GM21723 (cell line): Measurements from ENCODE around the gene HMGCS1.
"Not testable (repeated sequence)": the region's sequence is repeated elsewhere in the genome, so short reads cannot be mapped to it uniquely, and the experiment has no call there.

Experiments used
- ATAC-seq: cut with Tn5 transposase; IDR thresholded peaks from one replicate; pipeline ENCODE4 v1.9.1; 2021; ENCODE audit warnings: mild to moderate bottlenecking, moderate library complexity; ENCODE audit not compliant: unreplicated experiment

The HMGCS1 gene

DNA sequence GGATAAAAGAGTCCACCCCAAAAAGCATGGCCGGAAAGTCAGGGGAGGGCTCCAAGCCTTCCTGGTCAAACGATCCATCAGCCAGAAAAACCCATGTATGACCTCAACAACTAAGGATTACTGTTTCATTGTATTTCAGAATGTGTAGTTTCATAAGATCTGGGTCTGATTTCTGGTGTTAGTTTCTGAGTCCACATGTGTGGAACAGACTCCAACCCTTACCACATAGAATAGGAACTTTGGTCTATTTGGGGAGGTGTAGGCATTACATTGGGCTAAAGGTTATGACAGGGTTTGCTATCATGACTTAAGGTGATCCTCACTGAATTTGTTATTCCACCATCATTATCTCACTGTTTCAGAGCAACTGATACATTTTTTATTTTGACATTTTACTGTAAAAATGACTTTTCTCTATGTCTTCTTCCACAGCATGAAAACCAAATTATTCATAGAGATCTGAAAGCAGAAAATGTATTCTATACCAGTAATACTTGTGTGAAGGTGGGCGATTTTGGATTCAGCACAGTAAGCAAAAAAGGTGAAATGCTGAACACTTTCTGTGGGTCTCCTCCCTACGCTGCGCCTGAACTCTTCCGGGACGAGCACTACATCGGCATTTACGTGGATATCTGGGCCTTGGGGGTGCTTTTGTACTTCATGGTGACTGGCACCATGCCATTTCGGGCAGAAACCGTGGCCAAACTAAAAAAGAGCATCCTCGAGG is 33.5 kb downstream of the HMGCS1 start:
- no peak for ATAC-seq

DNA sequence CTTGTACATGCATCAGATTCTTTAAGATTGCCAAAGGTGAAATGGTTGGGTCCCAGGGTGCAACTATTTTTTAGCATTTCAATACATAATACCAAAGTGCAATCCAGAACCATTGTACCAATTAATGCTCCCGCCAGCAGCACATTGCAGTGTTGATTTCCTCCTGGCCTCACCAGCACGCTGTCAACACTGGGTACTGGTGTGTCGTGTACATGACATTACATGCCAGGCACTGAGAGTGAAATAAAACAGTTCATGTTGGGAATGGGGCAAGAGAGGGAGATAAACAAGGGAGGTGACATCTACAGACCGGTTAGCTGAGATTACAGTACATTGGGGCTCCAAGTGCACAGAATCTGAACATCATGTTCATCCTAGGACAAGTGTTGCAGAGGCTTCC is 37.8 kb downstream of the HMGCS1 start:
- no peak for ATAC-seq

DNA sequence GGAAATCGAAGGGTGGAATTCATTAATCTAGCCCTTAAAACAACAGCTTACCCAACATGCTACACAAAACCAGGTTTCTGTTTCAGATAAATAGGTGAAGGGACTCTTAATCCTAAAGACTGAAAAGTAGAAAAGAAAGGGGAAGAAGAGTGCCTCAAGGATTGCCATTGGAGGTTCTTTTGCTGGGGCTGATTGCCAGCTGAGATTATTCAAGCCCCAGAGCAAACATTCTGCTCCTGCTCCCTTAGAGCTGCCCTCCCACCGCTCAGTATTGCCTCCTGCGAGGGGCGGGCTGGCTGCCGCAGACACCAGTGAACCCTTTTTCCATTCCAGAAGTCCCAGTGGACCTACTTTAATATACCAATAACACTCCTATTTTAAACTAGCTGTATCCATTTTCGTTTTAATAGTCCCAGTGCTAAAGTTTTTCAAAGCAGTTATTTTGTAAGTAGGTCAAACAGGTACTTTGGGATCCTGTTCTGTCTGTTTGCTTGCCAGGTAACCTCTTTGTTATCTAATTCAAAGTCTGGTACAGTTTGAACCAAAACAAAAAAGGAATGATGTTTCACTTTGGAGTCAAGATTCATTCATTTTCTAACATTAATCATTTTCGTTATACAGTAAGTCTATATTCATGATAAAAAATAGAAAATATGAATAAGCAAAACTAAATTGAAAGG is 38.6 kb downstream of the HMGCS1 start:
- ATAC-seq = no peak

DNA sequence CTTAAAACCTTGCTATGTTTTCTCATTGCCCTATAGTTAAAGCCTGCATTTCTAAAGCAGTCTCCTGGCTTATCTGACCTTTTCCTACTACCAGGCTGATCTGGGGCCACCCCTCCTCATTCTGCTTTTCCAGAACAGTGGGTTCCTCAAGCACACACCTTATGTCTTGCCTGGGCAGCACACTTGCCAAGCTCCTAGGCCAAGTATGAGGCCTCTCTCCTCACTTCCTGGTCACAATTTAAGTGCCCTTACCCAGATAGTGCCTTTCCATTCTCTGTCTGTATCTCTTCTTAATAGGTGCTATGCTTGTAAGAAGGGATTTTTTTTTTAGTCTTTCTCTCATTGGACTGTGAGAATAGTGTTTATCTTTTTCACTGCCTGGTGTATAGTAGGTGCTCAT is 39.7 kb downstream of the HMGCS1 start:
- no peak for ATAC-seq

DNA sequence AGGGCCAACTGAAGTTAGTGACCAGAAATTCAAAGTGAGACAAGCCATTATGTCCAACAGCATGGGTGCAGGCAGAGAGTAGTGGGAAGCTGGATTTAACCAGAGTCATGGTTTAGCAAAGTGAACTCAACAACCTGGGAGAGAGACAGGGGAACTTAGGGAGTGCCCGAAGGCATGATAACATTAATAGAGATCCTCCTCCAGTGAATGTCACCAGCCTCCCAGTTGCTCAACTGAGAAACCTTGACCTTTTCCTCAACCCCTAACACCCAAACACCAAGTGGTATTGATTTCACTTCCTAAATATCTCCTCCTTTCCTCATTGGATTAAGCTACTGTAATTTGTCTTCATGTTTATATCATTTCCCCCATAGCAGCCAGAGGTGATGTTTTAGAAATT is 42.6 kb downstream of the HMGCS1 start:
- no peak for ATAC-seq

DNA sequence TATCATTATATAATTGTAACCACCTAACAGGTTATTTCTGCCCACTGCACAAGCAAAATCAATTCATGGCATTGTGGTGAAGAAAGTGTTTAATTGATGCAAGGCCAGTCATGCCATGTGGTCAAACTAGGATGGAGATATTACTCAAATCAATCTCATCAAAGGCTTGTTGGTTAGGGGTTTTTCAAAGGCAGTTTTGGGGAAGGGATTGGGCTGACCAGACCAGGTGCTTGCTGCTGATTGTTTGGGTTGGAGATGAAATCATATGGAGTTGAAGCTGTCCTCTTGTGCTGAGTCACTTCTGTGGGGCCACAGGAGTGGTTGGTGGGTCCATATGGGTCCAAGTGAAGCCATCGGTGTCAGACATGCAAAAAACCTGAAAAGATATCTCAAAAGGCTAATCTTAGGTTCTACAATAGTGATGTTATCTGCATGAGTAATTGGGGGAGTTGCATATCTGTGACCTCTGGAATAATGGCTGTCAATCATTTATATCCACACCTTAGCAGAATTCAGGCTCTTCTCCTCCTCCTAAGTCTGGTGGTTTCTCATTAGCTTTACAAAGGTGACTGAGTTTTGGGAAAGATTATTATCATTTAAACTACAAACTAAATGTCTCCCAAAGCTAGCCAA is 44.9 kb downstream of the HMGCS1 start:
- ATAC-seq = no peak

DNA sequence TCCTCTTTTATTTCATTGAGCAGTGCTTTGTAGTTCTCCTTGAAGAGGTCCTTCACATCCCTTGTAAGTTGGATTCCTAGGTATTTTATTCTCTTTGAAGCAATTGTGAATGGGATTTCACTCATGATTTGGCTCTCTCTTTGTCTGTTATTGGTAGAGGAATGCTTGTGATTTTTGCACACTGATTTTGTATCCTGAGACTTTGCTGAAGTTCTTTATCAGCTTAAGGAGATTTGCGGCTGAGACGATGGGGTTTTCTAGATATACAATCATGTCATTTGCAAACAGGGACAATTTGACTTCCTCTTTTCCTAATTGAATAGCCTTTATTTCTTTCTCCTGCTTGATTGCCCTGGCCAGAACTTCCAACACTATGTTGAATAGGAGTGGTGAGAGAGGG is 50.9 kb downstream of the HMGCS1 start:
- ATAC-seq = not testable (repeated sequence)

DNA sequence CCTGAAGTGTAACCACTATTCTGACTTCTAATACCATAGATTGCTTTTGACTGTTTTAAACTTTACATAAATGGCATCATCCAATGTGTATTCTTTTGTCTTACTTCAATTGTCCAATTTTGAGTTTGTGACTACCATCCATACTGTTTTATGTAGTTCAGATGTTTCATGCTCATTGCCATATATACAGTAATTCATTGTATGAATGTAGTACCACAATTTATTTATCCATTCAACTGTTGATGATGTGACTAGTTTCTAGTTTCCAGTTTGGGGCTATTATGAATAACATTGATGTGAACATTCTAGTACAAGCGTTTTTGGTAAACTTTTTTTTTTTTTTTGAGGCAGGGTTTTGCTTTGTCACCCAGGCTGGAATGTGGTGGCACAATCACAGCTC is 55.1 kb downstream of the HMGCS1 start:
- no peak for ATAC-seq

DNA sequence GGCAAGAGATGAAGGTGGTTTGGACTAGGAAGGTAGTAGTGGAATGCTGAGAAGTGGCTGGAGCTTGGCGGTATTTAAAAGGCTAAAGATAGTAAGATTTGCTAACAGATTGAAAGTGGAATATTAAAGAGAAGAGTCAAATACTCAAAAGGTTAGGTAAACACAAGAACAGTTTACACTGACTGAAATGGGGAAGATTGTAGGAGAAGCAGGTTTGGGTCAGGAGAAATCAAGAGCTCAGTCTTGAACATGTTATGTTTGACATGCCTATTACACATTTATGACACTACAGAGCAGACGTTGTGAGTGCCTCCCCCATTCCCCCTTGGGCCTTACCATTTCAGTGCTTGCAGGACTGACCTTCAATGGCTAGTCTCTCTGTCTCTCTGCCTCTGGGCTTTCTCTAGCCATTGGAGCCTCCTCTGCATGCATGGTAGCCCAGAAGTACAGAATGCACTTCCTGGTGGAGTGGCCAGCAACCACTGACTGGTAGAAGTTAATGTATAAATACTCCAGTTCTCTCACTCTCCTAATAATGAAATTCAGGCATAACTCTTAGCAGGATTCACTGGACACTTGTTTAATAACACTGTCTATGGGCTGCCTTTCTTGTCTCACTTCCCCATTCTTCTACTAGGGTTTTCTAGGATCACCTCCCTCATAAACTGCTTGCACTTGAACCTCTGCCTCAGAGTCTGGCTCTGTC is 56.8 kb downstream of the HMGCS1 start:
- ATAC-seq = no peak

DNA sequence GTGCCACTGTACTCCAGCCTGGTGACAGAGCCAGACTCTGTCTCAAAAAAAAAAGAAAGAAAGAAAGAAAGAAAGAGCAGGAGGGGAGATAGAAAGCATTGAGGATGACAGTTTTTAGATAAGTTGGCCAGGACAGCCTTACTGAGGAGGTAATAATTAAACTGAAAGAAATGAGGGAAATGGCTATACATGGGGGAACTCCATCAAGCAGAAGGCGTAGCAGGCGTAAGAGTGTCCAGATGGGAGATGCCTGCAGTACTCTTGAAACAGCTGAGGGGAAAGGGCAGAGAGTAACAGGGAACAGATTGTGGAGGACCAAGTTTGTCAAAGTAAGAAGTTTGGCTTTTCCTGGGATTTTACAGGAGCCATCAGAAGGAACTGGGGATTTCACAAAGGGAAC is 57.5 kb downstream of the HMGCS1 start:
- ATAC-seq = no peak

DNA sequence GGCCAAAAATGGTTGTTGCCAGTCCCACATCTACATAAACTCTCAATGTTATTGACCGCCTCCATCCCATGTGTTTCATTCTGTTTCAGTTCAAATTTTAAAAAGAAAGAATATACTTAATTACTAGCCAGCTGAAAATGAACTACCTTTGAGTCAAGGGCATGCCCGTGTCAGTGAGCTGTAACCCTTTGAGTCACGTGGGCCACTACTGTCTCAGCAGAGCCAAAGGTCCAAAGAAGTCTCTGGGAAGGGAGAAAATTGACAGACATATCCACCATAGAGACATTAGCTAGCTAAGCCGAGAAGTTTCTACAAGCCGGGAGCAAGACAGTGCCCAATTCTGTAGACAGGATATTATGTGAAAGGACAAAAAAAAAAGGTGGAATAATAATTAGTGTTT is 61.5 kb downstream of the HMGCS1 start:
- ATAC-seq = no peak

DNA sequence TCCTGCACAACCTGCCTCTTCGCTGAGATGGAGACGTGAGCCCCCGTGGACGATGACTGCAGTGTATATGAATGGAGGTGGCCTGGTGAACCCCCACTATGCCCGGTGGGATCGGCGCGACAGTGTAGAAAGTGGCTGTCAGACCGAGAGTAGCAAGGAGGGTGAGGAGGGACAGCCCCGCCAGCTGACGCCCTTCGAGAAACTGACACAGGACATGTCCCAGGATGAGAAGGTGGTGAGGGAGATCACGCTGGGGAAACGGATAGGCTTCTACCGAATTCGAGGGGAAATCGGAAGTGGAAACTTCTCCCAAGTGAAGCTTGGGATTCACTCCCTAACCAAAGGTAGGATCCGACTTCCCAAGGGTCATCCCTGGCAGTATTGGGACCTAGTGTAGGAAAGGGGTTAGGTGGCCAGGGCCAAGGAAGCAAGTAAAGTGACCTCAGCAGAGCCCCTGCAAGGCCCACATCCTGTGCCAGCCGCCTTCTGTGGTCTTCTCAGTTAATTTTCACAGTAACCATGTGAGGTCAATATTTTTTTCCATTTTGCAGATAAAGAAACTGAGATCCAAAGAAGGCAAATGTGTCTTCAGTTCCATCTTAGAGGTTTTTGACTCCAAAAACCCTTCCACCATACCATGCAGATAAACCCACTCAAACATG is 67.4 kb downstream of the HMGCS1 start:
- peak; percentile 66 for ATAC-seq

DNA sequence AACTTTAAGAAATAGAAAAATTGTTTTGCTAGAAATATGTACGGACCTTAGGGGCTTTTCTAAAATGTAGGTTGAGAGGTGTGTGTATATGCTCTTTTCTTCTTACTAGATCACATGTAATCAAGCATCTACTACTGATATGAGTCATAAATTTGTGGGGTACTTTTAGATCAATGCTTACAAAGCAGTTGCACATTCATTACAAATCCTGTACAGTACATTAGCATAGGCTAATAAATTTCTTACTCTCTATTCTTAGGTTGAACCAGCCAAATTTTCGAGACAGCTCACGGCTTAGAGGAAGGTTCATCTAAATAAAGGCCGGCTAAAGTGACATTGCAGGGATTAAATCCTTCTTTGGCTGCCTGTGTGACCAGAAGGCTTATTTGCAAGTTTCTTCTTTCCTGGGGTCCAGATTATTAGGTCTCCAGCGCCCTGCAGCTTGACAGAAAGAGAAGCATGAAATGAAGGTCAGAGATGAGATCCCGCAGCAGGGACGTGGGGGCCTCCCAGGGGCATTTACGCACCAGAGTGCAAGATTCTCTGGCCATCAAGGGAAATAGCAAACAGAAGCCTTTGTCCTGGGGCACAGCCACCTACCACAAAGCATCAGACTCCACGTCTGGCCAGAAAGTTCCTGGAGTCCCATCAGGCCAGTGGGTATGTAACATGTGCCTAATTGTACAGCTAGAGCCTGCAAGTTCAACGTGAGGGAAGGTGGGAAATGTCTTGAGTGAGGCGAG is 68.2 kb downstream of the HMGCS1 start:
- ATAC-seq = peak; percentile 62

DNA sequence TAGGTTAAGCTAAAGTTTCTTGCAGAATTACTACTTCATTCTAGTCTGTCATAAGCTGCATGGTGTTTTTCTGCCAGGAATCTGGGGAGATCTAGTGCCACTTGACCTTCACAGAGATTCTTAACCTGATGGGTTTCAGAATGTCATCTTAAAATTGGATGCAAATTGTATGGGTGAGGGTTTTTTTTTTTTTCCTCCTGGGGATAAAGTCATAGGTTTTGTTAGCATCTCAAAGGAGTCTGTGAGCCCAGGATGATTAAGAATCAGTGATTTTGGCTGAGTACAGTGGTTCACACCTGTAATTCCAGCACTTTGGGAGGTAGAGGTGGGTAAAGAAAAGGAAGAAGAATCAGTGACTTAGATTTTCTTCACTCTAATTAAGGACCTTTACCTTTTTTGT is 69.9 kb downstream of the HMGCS1 start:
- ATAC-seq = no peak

DNA sequence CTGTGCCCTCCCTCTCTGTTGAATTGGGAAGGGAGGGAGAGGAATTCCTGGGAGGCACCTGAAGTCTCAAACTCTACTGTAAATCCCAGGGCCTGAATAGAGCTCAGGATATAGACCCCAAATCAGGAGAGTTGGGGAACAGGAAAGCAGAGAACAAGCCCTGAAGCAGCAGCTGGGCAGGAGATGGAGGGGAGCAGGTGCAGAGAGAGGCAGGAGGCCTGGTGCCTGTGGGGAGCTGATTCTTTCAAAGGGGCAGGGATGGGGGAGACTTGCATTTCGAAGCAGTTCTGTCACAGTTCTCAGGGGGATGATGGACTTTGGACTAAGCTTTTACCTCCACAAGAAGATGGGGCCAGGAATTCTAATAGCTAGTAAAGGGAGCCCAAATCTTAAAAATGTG is 71.0 kb downstream of the HMGCS1 start:
- no peak for ATAC-seq
